HL-60 (cell line): ENCODE measurements around the gene MED15.

Experiments
- GABPA ChIP-seq: IDR thresholded peaks from 2 replicates; pipeline ENCODE4 v1.6.1; 2012; ENCODE audit warnings: low read depth
- POLR2AphosphoS5 ChIP-seq: IDR thresholded peaks from 2 replicates; pipeline ENCODE4 v1.6.1; 2012; ENCODE audit warnings: low read depth
- SPI1 ChIP-seq: IDR thresholded peaks from 2 replicates; pipeline ENCODE4 v1.6.1; 2012; ENCODE audit warnings: low read depth, mild to moderate bottlenecking, borderline replicate concordance
- TF ChIP-seq, protein P1 (sequence below): IDR thresholded peaks from one replicate; pipeline ENCODE4 v1.5.1; 2011; ENCODE audit warnings: low read length, control low read depth, inconsistent platforms; ENCODE audit not compliant: insufficient read depth
- TF ChIP-seq, protein P2 (sequence below): IDR thresholded peaks from 2 replicates; pipeline ENCODE4 v1.6.1; 2012; ENCODE audit warnings: low read depth; ENCODE audit not compliant: insufficient replicate concordance

DNA sequence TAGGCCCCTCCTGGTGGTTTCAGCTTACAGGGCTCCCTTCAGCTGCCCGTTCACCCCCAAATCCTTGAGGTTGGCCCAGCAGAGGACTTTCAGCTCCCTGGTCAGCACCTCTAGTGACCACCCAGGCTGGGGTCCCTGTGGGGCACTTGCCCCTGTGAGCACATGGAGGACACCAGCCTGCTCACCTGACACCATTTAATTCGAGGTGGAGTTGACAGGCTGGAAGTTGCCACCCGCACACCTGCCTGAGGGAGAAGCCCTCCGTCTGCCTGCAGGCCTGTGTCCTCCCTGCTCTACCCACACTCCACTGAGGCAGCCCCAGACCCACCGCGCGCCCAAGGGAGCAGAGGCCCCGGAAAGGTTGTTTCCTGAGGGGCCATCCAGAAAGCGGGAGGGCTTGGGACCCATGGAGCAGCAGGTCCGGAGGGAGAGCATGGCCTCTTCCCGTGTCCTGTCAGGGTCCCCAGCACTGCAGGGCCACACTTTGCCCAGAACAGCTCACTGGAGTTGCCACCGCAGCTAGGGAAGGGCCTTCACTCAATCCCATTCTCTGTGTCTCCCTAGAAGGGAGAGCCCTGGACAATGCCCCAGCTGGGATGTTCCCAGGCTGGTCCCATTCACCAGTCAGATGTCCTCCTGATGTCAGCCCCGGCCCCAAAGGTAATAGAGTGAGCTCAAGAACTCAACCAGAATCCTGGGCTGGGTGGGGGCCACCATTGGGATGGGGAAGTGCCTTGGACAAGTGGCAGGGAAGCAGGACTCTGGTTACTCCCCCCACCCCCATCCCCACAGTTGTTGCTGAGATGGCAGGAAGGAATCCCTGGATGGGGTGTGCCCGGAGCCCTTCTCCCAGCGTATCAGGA, 82.4 kb downstream of the MED15 start:
- TF ChIP-seq, protein P1, sequence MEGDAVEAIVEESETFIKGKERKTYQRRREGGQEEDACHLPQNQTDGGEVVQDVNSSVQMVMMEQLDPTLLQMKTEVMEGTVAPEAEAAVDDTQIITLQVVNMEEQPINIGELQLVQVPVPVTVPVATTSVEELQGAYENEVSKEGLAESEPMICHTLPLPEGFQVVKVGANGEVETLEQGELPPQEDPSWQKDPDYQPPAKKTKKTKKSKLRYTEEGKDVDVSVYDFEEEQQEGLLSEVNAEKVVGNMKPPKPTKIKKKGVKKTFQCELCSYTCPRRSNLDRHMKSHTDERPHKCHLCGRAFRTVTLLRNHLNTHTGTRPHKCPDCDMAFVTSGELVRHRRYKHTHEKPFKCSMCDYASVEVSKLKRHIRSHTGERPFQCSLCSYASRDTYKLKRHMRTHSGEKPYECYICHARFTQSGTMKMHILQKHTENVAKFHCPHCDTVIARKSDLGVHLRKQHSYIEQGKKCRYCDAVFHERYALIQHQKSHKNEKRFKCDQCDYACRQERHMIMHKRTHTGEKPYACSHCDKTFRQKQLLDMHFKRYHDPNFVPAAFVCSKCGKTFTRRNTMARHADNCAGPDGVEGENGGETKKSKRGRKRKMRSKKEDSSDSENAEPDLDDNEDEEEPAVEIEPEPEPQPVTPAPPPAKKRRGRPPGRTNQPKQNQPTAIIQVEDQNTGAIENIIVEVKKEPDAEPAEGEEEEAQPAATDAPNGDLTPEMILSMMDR: no peak
- TF ChIP-seq POLR2AphosphoS5: no peak
- no peak for TF ChIP-seq GABPA
- TF ChIP-seq, protein P2, sequence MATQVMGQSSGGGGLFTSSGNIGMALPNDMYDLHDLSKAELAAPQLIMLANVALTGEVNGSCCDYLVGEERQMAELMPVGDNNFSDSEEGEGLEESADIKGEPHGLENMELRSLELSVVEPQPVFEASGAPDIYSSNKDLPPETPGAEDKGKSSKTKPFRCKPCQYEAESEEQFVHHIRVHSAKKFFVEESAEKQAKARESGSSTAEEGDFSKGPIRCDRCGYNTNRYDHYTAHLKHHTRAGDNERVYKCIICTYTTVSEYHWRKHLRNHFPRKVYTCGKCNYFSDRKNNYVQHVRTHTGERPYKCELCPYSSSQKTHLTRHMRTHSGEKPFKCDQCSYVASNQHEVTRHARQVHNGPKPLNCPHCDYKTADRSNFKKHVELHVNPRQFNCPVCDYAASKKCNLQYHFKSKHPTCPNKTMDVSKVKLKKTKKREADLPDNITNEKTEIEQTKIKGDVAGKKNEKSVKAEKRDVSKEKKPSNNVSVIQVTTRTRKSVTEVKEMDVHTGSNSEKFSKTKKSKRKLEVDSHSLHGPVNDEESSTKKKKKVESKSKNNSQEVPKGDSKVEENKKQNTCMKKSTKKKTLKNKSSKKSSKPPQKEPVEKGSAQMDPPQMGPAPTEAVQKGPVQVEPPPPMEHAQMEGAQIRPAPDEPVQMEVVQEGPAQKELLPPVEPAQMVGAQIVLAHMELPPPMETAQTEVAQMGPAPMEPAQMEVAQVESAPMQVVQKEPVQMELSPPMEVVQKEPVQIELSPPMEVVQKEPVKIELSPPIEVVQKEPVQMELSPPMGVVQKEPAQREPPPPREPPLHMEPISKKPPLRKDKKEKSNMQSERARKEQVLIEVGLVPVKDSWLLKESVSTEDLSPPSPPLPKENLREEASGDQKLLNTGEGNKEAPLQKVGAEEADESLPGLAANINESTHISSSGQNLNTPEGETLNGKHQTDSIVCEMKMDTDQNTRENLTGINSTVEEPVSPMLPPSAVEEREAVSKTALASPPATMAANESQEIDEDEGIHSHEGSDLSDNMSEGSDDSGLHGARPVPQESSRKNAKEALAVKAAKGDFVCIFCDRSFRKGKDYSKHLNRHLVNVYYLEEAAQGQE: no peak
- no peak for TF ChIP-seq SPI1
